ENCODE data around the gene LZTR1.

The LZTR1 gene

GRCh38 chr22:21016644-21017420 is 34.7 kb downstream of the LZTR1 start:
- H3K4me3 ChIP-seq (ENCODE audit: low read depth, low read length): no peak overlapping the region
- no peak for DNase-seq (ENCODE audit: low read depth)
- TF ChIP-seq POLR2A (IDR thresholded peaks at IDR 0.05; ENCODE audit: extremely low read depth, insufficient read length) (no peak), MYC (IDR thresholded peaks at IDR 0.05; ENCODE audit: low read depth, low read length) (no peak), MAX (IDR thresholded peaks at IDR 0.05; ENCODE audit: low read depth, low read length) (no peak), CTCF (IDR thresholded peaks at IDR 0.05; ENCODE audit: low read depth, low read length) (no peak)

GRCh38 chr22:21018314-21018713 is 36.2 kb downstream of the LZTR1 start:
- no peak overlapping the region for H3K4me3 ChIP-seq (ENCODE audit: low read depth, low read length)
- no peak for TF ChIP-seq POLR2A (IDR thresholded peaks at IDR 0.05; ENCODE audit: extremely low read depth, insufficient read length)
- no peak for DNase-seq (ENCODE audit: low read depth)

GRCh38 chr22:21020802-21021429 is 38.8 kb downstream of the LZTR1 start:
- no peak overlapping the region for H3K4me3 ChIP-seq (ENCODE audit: low read depth, low read length)
- DNase-seq (ENCODE audit: low read depth): peak; percentile 54
- TF ChIP-seq CTCF (IDR thresholded peaks at IDR 0.05; ENCODE audit: low read depth, low read length) (peak; percentile 53), POLR2A (IDR thresholded peaks at IDR 0.05; ENCODE audit: extremely low read depth, insufficient read length) (no peak)

- TF ChIP-seq MAX (IDR thresholded peaks at IDR 0.05; ENCODE audit: low read depth, low read length): no peak
- TF ChIP-seq CTCF (IDR thresholded peaks at IDR 0.05; ENCODE audit: low read depth, low read length): no peak
- no peak for TF ChIP-seq MYC (IDR thresholded peaks at IDR 0.05; ENCODE audit: low read depth, low read length)
- TF ChIP-seq POLR2A (IDR thresholded peaks at IDR 0.05; ENCODE audit: extremely low read depth, insufficient read length): no peak
- DNase-seq (ENCODE audit: low read depth): no peak
- no peak overlapping the region for H3K4me3 ChIP-seq (ENCODE audit: low read depth, low read length)
Observed at GRCh38 chr22:21022507-21022906, 40.4 kb downstream of the LZTR1 start.

GRCh38 chr22:21022955-21023614 is 41.0 kb downstream of the LZTR1 start:
- H3K4me3 ChIP-seq (ENCODE audit: low read depth, low read length): no peak overlapping the region
- TF ChIP-seq MAX (IDR thresholded peaks at IDR 0.05; ENCODE audit: low read depth, low read length) (no peak), CTCF (IDR thresholded peaks at IDR 0.05; ENCODE audit: low read depth, low read length) (peak; percentile 9), POLR2A (IDR thresholded peaks at IDR 0.05; ENCODE audit: extremely low read depth, insufficient read length) (no peak), MYC (IDR thresholded peaks at IDR 0.05; ENCODE audit: low read depth, low read length) (no peak)

GRCh38 chr22:21025266-21025665 is 43.2 kb downstream of the LZTR1 start:
- TF ChIP-seq MAX (IDR thresholded peaks at IDR 0.05; ENCODE audit: low read depth, low read length) (peak; percentile 29; the same call in 1 of the 2 replicates), MYC (IDR thresholded peaks at IDR 0.05; ENCODE audit: low read depth, low read length) (no peak)

More at GRCh38 chr22:21022955-21023614, 41.0 kb downstream of the LZTR1 start:
- no peak for DNase-seq (ENCODE audit: low read depth)

More at GRCh38 chr22:21025266-21025665, 43.2 kb downstream of the LZTR1 start:
- no peak overlapping the region for H3K4me3 ChIP-seq (ENCODE audit: low read depth, low read length)
- DNase-seq (ENCODE audit: low read depth): no peak

Measured in NB4 (cell line).